Activated naive CD8-positive, alpha-beta T cell (primary cell): Measurements from ENCODE around the gene ACAA2.

ENCODE experiments used
- H3K27ac Mint-ChIP-seq: one replicate; pipeline ENCODE4 v1.8.0; 2021; ENCODE audit warnings: mixed read lengths
- H3K27me3 Mint-ChIP-seq: one replicate; pipeline ENCODE4 v1.8.0; 2021; ENCODE audit warnings: mixed read lengths
- H3K36me3 Mint-ChIP-seq: one replicate; pipeline ENCODE4 v1.8.0; 2021; ENCODE audit warnings: mixed read lengths
- H3K4me1 Mint-ChIP-seq: one replicate; pipeline ENCODE4 v1.8.0; 2021; ENCODE audit warnings: low read depth, mixed read lengths
- H3K4me3 Mint-ChIP-seq: one replicate; pipeline ENCODE4 v1.8.0; 2021; ENCODE audit warnings: mild to moderate bottlenecking, mixed read lengths
- H3K9me3 Mint-ChIP-seq: one replicate; pipeline ENCODE4 v1.8.0; 2021; ENCODE audit warnings: low read depth, mixed read lengths

The ACAA2 gene, protein sequence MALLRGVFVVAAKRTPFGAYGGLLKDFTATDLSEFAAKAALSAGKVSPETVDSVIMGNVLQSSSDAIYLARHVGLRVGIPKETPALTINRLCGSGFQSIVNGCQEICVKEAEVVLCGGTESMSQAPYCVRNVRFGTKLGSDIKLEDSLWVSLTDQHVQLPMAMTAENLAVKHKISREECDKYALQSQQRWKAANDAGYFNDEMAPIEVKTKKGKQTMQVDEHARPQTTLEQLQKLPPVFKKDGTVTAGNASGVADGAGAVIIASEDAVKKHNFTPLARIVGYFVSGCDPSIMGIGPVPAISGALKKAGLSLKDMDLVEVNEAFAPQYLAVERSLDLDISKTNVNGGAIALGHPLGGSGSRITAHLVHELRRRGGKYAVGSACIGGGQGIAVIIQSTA

DNA sequence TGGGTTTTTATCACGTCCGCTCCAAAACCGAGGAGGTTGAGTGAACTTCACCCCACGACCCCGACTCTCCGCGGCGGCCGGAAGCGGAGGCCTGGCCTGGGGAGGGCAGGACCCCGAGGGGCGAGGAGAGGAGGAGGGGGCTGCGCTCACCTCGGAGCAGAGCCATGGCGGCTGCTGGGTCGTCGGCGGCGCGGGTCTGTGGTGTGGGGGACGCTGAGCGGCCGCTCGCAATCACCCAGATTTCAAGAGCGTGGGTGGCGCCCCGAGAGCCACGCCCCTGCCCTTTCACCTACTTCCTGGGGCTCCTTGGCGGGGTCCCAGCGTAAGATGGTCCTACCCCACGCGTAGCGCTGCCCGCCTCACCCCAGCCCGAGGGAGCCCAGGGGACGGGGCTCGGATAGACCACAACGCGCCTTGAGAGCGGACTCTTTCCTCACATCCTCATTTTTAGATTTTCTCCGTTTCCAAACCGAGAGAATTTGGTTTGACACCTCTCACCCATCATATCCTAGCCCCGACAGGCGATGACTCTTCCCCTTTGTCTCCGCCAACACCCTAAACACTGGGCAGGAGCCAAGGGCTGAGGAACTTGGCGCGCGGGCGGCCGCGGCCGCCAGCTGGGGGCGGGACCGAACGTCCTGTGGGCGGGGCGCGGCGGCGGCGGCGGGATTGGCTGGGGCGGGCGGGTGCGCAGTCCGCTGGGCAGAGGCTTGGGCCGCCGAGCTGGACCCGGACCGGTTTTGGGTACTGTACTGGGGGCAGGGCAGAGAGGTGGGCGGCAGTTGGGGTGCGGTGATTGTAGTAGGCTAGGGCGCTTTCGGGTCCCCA lies at the start of gene ACAA2:
ACAA2 (minus strand) TSS at position 215 of the 828 bp plus-strand sequence; CDS start at position 166, 49 bp downstream.
- H3K27me3 Mint-ChIP-seq: no peaks in the 10 kb centered on the region
- H3K4me1 Mint-ChIP-seq: peaks cover 53% of the 10 kb centered on the region
- H3K27ac Mint-ChIP-seq: peak within 1 kb of the TSS; percentile 97
- peak within 1 kb of the TSS; percentile 98 for H3K4me3 Mint-ChIP-seq
- peaks cover 16% of the 10 kb centered on the region for H3K36me3 Mint-ChIP-seq
- H3K9me3 Mint-ChIP-seq: peaks cover 12% of the 10 kb centered on the region

DNA sequence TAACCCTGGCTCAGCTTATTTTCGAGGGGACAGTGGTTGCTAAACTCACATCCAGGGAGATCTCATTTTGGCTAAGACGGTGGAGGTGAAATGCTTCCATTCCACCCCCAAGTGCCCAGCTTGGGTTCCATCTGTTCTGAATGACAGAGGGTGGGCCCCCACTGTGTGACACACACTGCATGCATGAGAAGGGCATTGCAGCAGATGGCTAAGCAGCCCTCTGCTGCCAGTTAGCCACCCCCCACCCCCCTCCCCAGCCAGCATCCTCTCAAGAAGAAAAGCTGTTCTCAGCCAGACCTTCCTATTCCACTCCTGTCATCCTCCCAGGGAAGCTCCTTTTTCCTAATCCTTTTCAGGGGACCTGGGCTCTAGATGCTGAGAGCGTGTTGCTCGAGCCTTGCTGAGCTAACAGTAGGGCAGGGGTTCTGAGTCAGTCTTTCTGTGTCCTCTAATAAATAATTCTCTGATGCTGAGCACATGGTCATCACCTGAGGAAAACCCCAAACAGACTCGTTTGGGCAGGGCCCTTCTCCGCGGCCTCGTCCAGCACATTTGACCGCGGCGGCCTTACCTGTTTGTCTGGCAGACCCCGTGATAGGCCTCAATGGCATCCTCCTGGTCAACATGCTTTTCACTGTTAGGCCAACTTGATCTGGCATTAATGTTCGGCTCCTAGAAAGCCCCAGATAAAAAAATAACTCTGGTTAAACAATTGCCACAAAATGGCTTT lies 49.5 kb upstream of the ACAA2 start:
- no peaks in the 10 kb centered on the region for H3K36me3 Mint-ChIP-seq
- peaks cover 5% of the 10 kb centered on the region for H3K27me3 Mint-ChIP-seq

DNA sequence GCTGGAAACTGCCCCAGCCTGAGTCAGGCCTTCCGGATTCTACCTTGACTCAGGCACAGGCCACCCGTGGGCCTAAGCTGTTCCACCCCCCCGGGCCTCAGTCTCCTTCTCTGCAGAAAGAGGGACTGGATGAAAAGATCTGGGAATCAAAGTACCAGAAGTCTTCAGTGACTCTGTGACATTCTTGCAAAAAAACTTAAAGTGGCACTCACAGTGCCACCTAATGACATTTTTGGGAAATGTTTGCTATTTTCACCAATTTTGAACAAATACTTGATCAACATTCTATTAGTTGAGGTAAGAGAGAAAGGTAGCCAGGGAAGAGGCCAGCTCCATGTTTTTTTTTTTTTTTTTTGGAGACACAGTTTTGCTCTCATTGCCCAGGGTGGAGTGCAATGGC lies 48.3 kb upstream of the ACAA2 start:
- no peak overlapping the region for H3K27ac Mint-ChIP-seq
- H3K27me3 Mint-ChIP-seq: peaks cover 5% of the 10 kb centered on the region
- no peaks in the 10 kb centered on the region for H3K36me3 Mint-ChIP-seq
- H3K4me1 Mint-ChIP-seq: no peaks in the 10 kb centered on the region
- no peak overlapping the region for H3K4me3 Mint-ChIP-seq
- H3K9me3 Mint-ChIP-seq: no peaks in the 10 kb centered on the region

More for the DNA sequence above, 49.5 kb upstream of the ACAA2 start:
- Mint-ChIP-seq H3K9me3 (no peaks in the 10 kb centered on the region), H3K27ac (no peak overlapping the region), H3K4me1 (no peaks in the 10 kb centered on the region), H3K4me3 (no peak overlapping the region)

DNA sequence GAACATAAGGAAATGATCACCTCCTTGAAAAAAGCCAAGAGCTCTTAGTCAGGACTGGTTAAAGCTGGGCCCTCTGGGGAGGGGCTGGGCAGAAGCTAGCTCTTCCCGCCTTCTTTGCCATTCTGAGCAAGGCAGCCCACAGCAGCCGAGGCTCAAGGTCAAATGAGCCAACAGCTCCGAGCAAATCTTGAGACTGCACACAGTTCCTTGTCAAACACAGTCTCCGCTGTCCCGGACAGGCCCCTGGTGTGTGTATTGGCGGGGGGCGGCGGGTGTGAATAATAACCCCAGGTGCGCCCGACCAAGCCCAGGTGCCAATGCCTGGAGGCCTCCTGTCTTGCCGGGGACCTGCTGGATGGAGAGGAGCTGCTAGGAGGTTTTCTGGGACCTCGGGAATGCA lies 46.4 kb upstream of the ACAA2 start:
- H3K4me3 Mint-ChIP-seq: no peak overlapping the region
- peaks cover 3% of the 10 kb centered on the region for H3K27me3 Mint-ChIP-seq
- no peaks in the 10 kb centered on the region for H3K36me3 Mint-ChIP-seq
- H3K9me3 Mint-ChIP-seq: no peaks in the 10 kb centered on the region
- no peak overlapping the region for H3K27ac Mint-ChIP-seq
- no peaks in the 10 kb centered on the region for H3K4me1 Mint-ChIP-seq

DNA sequence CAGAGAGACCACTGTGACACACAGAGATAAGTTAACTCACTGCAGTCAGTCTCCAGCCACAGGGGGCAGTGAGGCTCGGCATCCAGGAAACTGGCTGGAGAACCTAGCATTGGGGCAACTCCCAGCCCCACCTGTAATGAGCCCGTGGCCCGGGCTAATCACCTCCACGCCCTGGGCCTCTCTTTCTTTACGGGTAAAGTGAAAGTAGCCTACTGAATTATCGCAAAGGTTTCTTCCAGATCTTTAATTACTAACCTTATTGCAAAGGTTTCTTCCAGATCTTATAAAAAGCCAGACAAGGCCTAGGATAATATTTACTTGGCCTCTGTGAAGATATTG lies 45.7 kb upstream of the ACAA2 start:
- Mint-ChIP-seq H3K4me3 (no peak overlapping the region), H3K4me1 (no peaks in the 10 kb centered on the region), H3K27me3 (no peaks in the 10 kb centered on the region), H3K9me3 (no peaks in the 10 kb centered on the region), H3K27ac (no peak overlapping the region), H3K36me3 (no peaks in the 10 kb centered on the region)

DNA sequence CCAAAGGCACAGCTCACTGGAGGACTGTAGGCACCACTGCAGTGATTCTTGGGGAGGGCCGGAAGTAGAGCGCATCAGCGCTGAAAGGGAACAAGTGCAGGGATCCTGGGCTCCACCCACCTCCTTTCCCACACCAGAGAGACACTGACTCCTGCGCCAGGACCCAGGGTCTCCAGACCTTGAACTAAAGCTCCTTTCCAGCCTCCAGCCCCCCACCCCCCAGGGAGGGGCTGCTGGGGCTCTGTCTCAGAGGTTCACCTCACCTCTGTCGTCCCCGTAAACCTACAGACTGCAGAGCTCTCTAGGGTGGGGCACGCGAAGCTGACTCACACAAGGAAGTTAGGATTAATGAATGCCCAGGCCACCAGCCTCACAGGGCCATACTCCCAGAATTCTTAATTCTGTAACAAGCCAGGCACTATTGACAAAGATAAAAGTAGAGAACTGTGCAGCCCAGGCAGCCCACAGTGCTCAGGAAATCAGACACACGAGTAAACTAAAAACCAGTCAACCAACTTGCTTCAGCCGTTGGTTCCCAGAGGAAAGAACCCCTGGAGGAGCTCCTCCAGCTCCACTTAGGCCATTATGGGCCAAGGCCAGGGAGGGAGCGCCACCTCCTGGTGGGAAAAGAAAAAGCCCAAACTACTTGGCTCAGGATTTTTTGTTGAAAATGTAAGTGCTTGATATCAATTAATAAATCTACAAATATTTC lies 45.1 kb upstream of the ACAA2 start:
- H3K36me3 Mint-ChIP-seq: no peaks in the 10 kb centered on the region
- H3K27ac Mint-ChIP-seq: no peak overlapping the region
- no peaks in the 10 kb centered on the region for H3K9me3 Mint-ChIP-seq

DNA sequence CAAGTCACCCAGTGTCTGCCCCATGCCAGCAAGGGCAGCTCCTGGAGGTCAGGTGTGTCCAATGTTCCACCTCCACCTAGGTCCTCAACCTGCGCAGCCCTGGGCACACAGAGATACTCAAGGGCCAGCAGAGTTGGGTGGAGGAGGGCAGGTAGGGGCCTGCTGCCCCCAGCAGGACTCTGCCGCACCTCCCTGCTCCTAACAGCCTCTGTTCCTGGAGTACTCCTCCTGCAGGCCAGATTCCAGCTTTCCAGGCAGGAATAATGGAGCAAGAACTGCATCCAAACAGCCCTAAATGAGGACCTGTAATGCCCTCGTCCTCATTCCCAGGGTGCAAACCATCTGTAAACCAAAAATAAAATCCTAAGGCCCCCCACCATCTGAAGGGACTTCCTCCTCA lies 44.4 kb upstream of the ACAA2 start:
- Mint-ChIP-seq H3K4me3 (no peak overlapping the region), H3K27ac (no peak overlapping the region), H3K27me3 (no peaks in the 10 kb centered on the region), H3K4me1 (no peaks in the 10 kb centered on the region), H3K36me3 (no peaks in the 10 kb centered on the region), H3K9me3 (no peaks in the 10 kb centered on the region)

More for the DNA sequence above, 45.1 kb upstream of the ACAA2 start:
- no peaks in the 10 kb centered on the region for H3K4me1 Mint-ChIP-seq
- H3K4me3 Mint-ChIP-seq: no peak overlapping the region
- no peaks in the 10 kb centered on the region for H3K27me3 Mint-ChIP-seq

DNA sequence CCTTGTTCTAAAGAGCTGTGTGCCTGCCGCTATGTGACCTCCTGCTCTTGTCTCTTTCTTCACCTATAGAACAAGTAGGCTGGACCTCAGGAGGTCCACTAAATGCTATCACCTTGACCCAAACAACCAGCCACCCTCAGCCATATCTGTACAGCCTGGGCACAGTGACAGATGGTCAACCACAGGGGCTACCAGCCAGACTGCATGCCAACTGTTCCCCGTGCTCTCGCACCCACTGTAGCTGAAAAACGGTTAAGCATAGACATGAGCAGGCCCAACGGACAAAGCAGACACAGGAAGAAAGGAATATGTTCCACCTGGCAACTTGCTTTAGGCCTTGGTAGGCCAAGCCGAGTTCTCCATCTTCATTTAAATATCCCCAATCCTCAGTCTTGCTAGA lies 43.2 kb upstream of the ACAA2 start:
- H3K36me3 Mint-ChIP-seq: no peaks in the 10 kb centered on the region
- H3K4me1 Mint-ChIP-seq: no peaks in the 10 kb centered on the region
- H3K27ac Mint-ChIP-seq: no peak overlapping the region
- no peak overlapping the region for H3K4me3 Mint-ChIP-seq
- no peaks in the 10 kb centered on the region for H3K27me3 Mint-ChIP-seq
- no peaks in the 10 kb centered on the region for H3K9me3 Mint-ChIP-seq

DNA sequence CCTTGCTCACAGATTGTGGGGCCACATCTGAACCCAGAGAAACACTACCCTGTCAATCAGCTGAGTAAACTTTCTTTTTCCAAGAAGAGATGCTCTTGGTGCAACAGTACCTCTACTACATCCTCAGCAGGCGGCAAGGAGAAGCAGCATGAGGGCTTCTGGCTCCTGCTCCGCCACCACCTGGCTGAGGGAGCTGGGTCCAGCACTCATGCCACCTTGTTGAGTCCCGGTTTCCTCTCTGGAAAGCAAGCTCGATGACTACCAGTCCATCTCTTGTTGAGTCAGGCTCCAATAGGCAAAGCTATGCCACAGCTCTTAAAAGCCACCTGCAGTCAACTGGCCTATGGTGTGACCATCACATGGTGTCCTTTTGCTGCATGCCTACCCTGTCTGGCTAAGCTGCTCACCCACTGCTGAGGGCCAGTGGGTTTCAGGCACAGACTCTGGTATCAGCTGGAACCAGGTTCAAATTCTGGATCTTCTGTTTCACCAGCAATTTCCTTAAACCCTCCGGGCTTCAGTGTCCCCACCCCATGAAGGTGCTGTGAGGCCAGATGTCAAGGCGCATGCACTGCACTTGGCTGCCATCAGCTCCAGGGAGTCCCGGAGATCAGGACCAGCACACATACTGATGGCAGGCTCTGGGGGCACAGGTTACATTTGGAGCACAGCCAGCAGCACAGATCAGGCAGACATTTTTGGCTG lies 42.5 kb upstream of the ACAA2 start:
- Mint-ChIP-seq H3K36me3 (no peaks in the 10 kb centered on the region), H3K4me1 (no peaks in the 10 kb centered on the region), H3K27me3 (no peaks in the 10 kb centered on the region), H3K9me3 (no peaks in the 10 kb centered on the region), H3K4me3 (no peak overlapping the region), H3K27ac (no peak overlapping the region)

DNA sequence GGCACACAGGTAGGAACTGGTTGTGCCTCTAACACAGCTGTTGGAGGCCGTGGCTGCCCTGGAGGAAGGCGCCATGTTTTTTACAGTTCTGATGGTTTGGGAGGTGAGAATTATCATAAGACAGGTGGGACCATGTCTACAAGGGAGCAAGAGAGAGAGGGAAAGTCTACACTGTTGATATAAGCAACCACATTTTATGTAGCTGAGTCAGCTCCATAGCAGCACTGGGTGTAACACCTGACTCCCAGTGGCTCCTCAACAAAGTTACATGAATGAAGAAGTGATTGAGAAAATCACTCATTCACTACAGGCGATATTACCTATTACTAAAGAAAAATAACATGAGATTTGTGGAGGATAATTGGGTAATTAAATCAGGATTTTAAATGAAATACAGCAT lies 41.3 kb upstream of the ACAA2 start:
- no peaks in the 10 kb centered on the region for H3K4me1 Mint-ChIP-seq
- H3K27ac Mint-ChIP-seq: no peak overlapping the region
- peaks cover 3% of the 10 kb centered on the region for H3K27me3 Mint-ChIP-seq
- no peaks in the 10 kb centered on the region for H3K36me3 Mint-ChIP-seq
- no peaks in the 10 kb centered on the region for H3K9me3 Mint-ChIP-seq
- no peak overlapping the region for H3K4me3 Mint-ChIP-seq

DNA sequence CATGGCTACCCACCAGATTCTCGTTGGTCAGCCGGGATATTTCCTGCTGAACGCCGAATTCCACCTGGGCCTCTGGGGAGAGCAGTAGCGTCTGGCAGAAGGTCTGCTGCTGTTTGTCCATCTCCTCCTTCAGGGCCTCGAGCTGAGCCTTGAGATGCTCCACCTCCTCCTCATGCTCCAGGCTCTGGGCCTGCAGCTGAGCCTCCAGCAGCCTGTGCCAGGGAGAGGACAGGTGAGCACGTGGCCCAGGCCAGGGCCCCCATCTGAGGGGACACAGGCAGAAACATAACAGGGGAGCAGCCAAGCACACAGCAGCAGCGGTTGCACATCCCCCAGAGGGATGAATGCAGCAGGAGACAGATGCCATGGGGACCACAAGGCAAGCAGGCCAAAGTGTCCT lies 40.1 kb upstream of the ACAA2 start:
- H3K27ac Mint-ChIP-seq: no peak overlapping the region
- no peak overlapping the region for H3K4me3 Mint-ChIP-seq
- peaks cover 4% of the 10 kb centered on the region for H3K27me3 Mint-ChIP-seq
- H3K4me1 Mint-ChIP-seq: no peaks in the 10 kb centered on the region
- H3K36me3 Mint-ChIP-seq: no peaks in the 10 kb centered on the region
- no peaks in the 10 kb centered on the region for H3K9me3 Mint-ChIP-seq

DNA sequence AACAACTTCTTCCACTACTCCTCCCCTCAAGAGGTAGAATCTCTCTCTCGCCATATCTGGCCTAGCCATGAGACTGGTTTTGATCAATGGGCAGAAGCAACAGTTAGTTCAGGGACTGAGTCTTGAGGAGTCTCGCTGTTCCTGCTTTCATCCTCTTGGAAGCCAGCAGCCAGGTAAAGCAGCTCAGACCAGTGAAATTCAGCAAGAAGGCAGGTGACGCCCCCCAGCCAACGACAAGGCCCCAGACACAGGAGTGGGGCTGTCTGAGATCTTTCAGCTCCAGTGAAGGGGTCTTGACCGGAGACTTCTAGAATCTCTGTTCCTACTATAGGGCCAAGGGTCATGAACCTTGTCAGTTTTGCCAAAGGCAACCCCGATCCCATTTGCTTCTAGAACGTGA lies 39.7 kb upstream of the ACAA2 start:
- peaks cover 5% of the 10 kb centered on the region for H3K27me3 Mint-ChIP-seq
- no peaks in the 10 kb centered on the region for H3K36me3 Mint-ChIP-seq
- H3K27ac Mint-ChIP-seq: no peak overlapping the region
- H3K9me3 Mint-ChIP-seq: no peaks in the 10 kb centered on the region
- H3K4me1 Mint-ChIP-seq: no peaks in the 10 kb centered on the region
- H3K4me3 Mint-ChIP-seq: no peak overlapping the region

DNA sequence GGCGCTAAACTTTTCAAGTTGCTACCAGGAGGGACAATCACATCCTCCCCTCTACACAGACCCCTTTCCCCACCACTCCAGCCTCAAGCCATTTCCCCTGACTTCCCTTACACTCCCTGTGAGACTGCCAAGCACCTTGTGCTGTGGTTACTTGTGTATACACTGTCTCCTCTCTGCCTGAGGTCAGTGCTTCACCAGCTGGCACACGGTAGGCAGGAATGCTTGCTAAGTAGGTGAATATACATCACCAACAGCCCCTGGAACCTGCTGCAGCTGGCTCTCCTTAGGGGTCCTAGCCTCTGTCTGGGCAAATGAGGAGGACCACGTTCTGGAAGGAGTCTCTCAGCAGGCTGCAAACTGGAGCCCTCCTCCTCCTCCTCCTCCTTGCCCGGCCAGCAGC lies 38.3 kb upstream of the ACAA2 start:
- Mint-ChIP-seq H3K27ac (no peak overlapping the region), H3K36me3 (no peaks in the 10 kb centered on the region), H3K4me3 (no peak overlapping the region), H3K27me3 (peaks cover 5% of the 10 kb centered on the region), H3K9me3 (no peaks in the 10 kb centered on the region), H3K4me1 (no peaks in the 10 kb centered on the region)

DNA sequence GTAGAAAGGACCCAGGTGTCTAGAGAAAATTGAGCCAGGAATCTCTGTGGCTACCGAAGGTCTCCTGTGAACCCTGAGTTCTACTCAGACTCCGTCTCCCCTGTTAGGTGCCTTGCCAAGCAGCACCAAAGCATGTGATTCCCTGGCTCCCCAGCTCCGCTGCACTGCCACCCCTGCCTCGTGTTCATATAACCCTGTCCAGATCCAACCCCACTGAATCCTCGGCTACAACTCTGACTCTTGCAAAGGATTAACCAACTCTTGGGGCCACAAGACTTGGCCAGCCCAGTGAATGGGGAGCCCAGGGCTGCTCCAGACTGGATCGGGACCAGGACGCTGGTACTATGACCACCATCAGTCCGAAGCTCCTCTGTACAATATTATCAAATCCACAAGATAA lies 37.3 kb upstream of the ACAA2 start:
- H3K27me3 Mint-ChIP-seq: peaks cover 7% of the 10 kb centered on the region
- no peaks in the 10 kb centered on the region for H3K36me3 Mint-ChIP-seq
- H3K4me3 Mint-ChIP-seq: no peak overlapping the region
- H3K9me3 Mint-ChIP-seq: no peaks in the 10 kb centered on the region
- H3K27ac Mint-ChIP-seq: no peak overlapping the region
- no peaks in the 10 kb centered on the region for H3K4me1 Mint-ChIP-seq
